Endothelial cell (in vitro differentiated cells): ENCODE measurements around the gene UBE2G2. TPM values are rescaled to one million over a fixed set of nuclear protein-coding genes. Genes with fewer than 3 reads are reported as not detected.

Source experiments
- DNase-seq: peaks from one replicate; pipeline ENCODE4 v3.0.0; 2021; ENCODE audit warnings: low spot score
- H3K27ac Mint-ChIP-seq: one replicate; pipeline ENCODE4 v1.8.0; 2021; ENCODE audit warnings: mixed read lengths, inconsistent platforms; ENCODE audit not compliant: unreplicated experiment
- H3K27me3 Mint-ChIP-seq: one replicate; pipeline ENCODE4 v1.8.0; 2021; ENCODE audit warnings: mild to moderate bottlenecking, moderate library complexity, mixed read lengths, inconsistent platforms; ENCODE audit not compliant: unreplicated experiment
- H3K36me3 Mint-ChIP-seq: one replicate; pipeline ENCODE4 v1.8.0; 2021; ENCODE audit warnings: mild to moderate bottlenecking, low read depth, mixed read lengths, inconsistent platforms; ENCODE audit not compliant: unreplicated experiment
- H3K4me1 Mint-ChIP-seq: one replicate; pipeline ENCODE4 v1.8.0; 2021; ENCODE audit warnings: mild to moderate bottlenecking, mixed read lengths, inconsistent platforms; ENCODE audit not compliant: unreplicated experiment
- H3K4me3 Mint-ChIP-seq: one replicate; pipeline ENCODE4 v1.8.0; 2021; ENCODE audit warnings: mild to moderate bottlenecking, mixed read lengths, inconsistent platforms; ENCODE audit not compliant: unreplicated experiment
- H3K9me3 Mint-ChIP-seq: one replicate; pipeline ENCODE4 v1.8.0; 2021; ENCODE audit warnings: mixed read lengths, inconsistent platforms; ENCODE audit not compliant: unreplicated experiment
- CTCF ChIP-seq: fragments of 200-600 bp; sonication (generic); IDR thresholded peaks from one replicate; pipeline ENCODE4 v1.5.0; 2021; ENCODE audit warnings: antibody characterized with exemption; ENCODE audit not compliant: unreplicated experiment
- total RNA-seq: library from RNA; stranded (reverse); fragmentation: NEBNext Ultra II Directional; extraction: Animal tissue kit (Norgen Biotek cat#: 25700); gene quantifications from one replicate; pipeline ENCODE4 v1.2.1, GENCODE V29; 2021; ENCODE audit not compliant: unreplicated experiment

UBE2G2 gene
- total RNA-seq, 1 donor from 2014 or later, result 49.6 TPM

GRCh38 chr21:44742418-44743153, 59.0 kb downstream of the UBE2G2 start:
- no peak for DNase-seq
- H3K9me3 Mint-ChIP-seq, result peaks cover 11% of the 10 kb centered on the region

GRCh38 chr21:44741921-44742320, 59.7 kb downstream of the UBE2G2 start:
- H3K36me3 Mint-ChIP-seq, result peaks cover 17% of the 10 kb centered on the region
- H3K4me3 Mint-ChIP-seq, result no peak overlapping the region
- H3K4me1 Mint-ChIP-seq, result no peaks in the 10 kb centered on the region
- no peak overlapping the region for H3K27ac Mint-ChIP-seq
- peaks cover 9% of the 10 kb centered on the region for H3K27me3 Mint-ChIP-seq
- H3K9me3 Mint-ChIP-seq, result peaks cover 17% of the 10 kb centered on the region
- no peak for DNase-seq
- TF ChIP-seq CTCF, result no peak

More at GRCh38 chr21:44742418-44743153, 59.0 kb downstream of the UBE2G2 start:
- H3K27ac Mint-ChIP-seq, result no peak overlapping the region
- TF ChIP-seq CTCF, result no peak
- peaks cover 12% of the 10 kb centered on the region for H3K36me3 Mint-ChIP-seq
- peaks cover 6% of the 10 kb centered on the region for H3K27me3 Mint-ChIP-seq
- H3K4me3 Mint-ChIP-seq, result no peak overlapping the region
- H3K4me1 Mint-ChIP-seq, result no peaks in the 10 kb centered on the region

GRCh38 chr21:44740742-44741141, 60.9 kb downstream of the UBE2G2 start:
- H3K4me1 Mint-ChIP-seq, result no peaks in the 10 kb centered on the region
- no peak overlapping the region for H3K4me3 Mint-ChIP-seq
- H3K9me3 Mint-ChIP-seq, result peaks cover 18% of the 10 kb centered on the region
- TF ChIP-seq CTCF, result no peak
- H3K27ac Mint-ChIP-seq, result no peak overlapping the region
- H3K27me3 Mint-ChIP-seq, result peaks cover 9% of the 10 kb centered on the region
- no peak for DNase-seq
- peaks cover 17% of the 10 kb centered on the region for H3K36me3 Mint-ChIP-seq

- TF ChIP-seq CTCF, result no peak
- Mint-ChIP-seq H3K9me3 (peaks cover 18% of the 10 kb centered on the region), H3K4me3 (no peak overlapping the region), H3K27ac (no peak overlapping the region), H3K4me1 (no peaks in the 10 kb centered on the region), H3K36me3 (peaks cover 17% of the 10 kb centered on the region), H3K27me3 (peaks cover 13% of the 10 kb centered on the region)
- no peak for DNase-seq
These were observed 62.3 kb downstream of the UBE2G2 start for GRCh38 chr21:44739316-44739715.

- Mint-ChIP-seq H3K36me3 (peaks cover 17% of the 10 kb centered on the region), H3K4me1 (no peaks in the 10 kb centered on the region), H3K27ac (no peak overlapping the region), H3K9me3 (peaks cover 18% of the 10 kb centered on the region), H3K27me3 (peaks cover 13% of the 10 kb centered on the region), H3K4me3 (no peak overlapping the region)
- TF ChIP-seq CTCF, result no peak
- no peak for DNase-seq
These were observed 63.0 kb downstream of the UBE2G2 start for GRCh38 chr21:44738621-44739020.
